HL-60 (cell line): ENCODE results near the gene ATAD3C.

Source experiments
- DNase-seq, 2 experiments: peaks; one replicate each; pipeline ENCODE4 v3.0.0-alpha.2; 2010 to 2020; ENCODE audit warnings: low read depth in 1 of 2, low spot score in 1 of 2
- H3K27ac ChIP-seq: fragments of 250-450 bp; sonication (Bioruptor Pico); replicated peaks from 2 replicates; pipeline ENCODE4 v1.5.1; 2020; ENCODE audit warnings: mild to moderate bottlenecking, moderate library complexity
- H3K27me3 ChIP-seq: fragments of 250-450 bp; sonication (Bioruptor Pico); 2 replicates; pipeline ENCODE4 v1.5.1; 2021; ENCODE audit warnings: mild to moderate bottlenecking, moderate library complexity; ENCODE audit not compliant: insufficient read depth, poor library complexity, severe bottlenecking
- H3K4me3 ChIP-seq: replicated peaks from 2 replicates; pipeline ENCODE4 v1.5.1; 2011; ENCODE audit warnings: mild to moderate bottlenecking, control low read depth, low read length; ENCODE audit not compliant: insufficient read depth
- CTCF ChIP-seq: IDR thresholded peaks from one replicate; pipeline ENCODE4 v1.5.1; 2011; ENCODE audit warnings: low read length, control low read depth, inconsistent platforms; ENCODE audit not compliant: insufficient read depth
- GABPA ChIP-seq: IDR thresholded peaks from 2 replicates; pipeline ENCODE4 v1.6.1; 2012; ENCODE audit warnings: low read depth
- POLR2AphosphoS5 ChIP-seq: IDR thresholded peaks from 2 replicates; pipeline ENCODE4 v1.6.1; 2012; ENCODE audit warnings: low read depth
- REST ChIP-seq: IDR thresholded peaks from 2 replicates; pipeline ENCODE4 v1.6.1; 2012; ENCODE audit warnings: low read depth; ENCODE audit not compliant: insufficient replicate concordance
- SPI1 ChIP-seq: IDR thresholded peaks from 2 replicates; pipeline ENCODE4 v1.6.1; 2012; ENCODE audit warnings: low read depth, mild to moderate bottlenecking, borderline replicate concordance

The ATAD3C gene

GRCh38 chr1:1433804-1434130 lies 15.7 kb upstream of the ATAD3C start:
- TF ChIP-seq CTCF (no peak), POLR2AphosphoS5 (no peak), REST (no peak)
- peaks cover 21% of the 10 kb centered on the region for H3K27me3 ChIP-seq
- DNase-seq, result peak in 1 of 2 experiments; percentile 14
- no peak overlapping the region for H3K27ac ChIP-seq
- no peak overlapping the region for H3K4me3 ChIP-seq

GRCh38 chr1:1434131-1434823 lies 15.2 kb upstream of the ATAD3C start:
- no peak overlapping the region for H3K27ac ChIP-seq
- peaks cover 18% of the 10 kb centered on the region for H3K27me3 ChIP-seq
- H3K4me3 ChIP-seq, result no peak overlapping the region
- no peak for TF ChIP-seq GABPA
- TF ChIP-seq CTCF, result no peak
- TF ChIP-seq REST, result no peak
- no peak for TF ChIP-seq SPI1
- TF ChIP-seq POLR2AphosphoS5, result no peak
- peak; percentile 52 to 55 for DNase-seq

GRCh38 chr1:1434824-1435105 lies 14.7 kb upstream of the ATAD3C start:
- TF ChIP-seq CTCF (no peak), REST (no peak), GABPA (no peak), SPI1 (no peak), POLR2AphosphoS5 (no peak)
- Histone ChIP-seq H3K4me3 (no peak overlapping the region), H3K27me3 (peaks cover 14% of the 10 kb centered on the region), H3K27ac (no peak overlapping the region)
- no peak for DNase-seq
